HEK293 (cell line): ENCODE measurements around the gene MYO5C.

Source experiments
- CTCF ChIA-PET: fragments of 350-600 bp; formaldehyde crosslinking; extraction: SDS; loops from one replicate; lab custom pipeline; 2021; ENCODE audit warnings: antibody characterized with exemption; lab: Yijun Ruan, JAX
- POLR2A ChIA-PET: fragments of 300-600 bp; formaldehyde crosslinking; extraction: SDS; loops from one replicate; lab custom pipeline; 2020; ENCODE audit warnings: antibody characterized with exemption, inconsistent platforms; lab: Yijun Ruan, JAX
- H3K27ac ChIP-seq: fragments of 200-500 bp; sonication (Bioruptor generic); 2 replicates; pipeline ENCODE4 v1.5.1; 2014; ENCODE audit warnings: low read depth, low read length, control low read depth, inconsistent platforms; ENCODE audit errors: extremely low read depth
- H3K36me3 ChIP-seq, 2 experiments: fragments of 200-500 bp in 1 of 2; sonication (Bioruptor generic) in 1 of 2; 1 replicate in 1 of 2; 2 replicates in 1 of 2; pipeline ENCODE4 v1.5.1; 2014 to 2017; ENCODE audit warnings: inconsistent platforms in 2 of 2, low read length in 2 of 2; ENCODE audit not compliant: control insufficient read depth in 2 of 2, insufficient read depth in 1 of 2
- H3K4me1 ChIP-seq: fragments of 200-500 bp; sonication (Bioruptor generic); 2 replicates; pipeline ENCODE4 v1.5.1; 2014; ENCODE audit warnings: mild to moderate bottlenecking, low read length, inconsistent platforms; ENCODE audit not compliant: control insufficient read depth, insufficient read depth
- H3K4me3 ChIP-seq: 2 replicates; pipeline ENCODE4 v1.5.1; 2011; ENCODE audit warnings: low read depth, mild to moderate bottlenecking, control low read depth, low read length, moderate library complexity
- H3K9me3 ChIP-seq: fragments of 200-500 bp; sonication (Bioruptor generic); 2 replicates; pipeline ENCODE4 v1.5.1; 2014; ENCODE audit warnings: low read depth, low read length, inconsistent platforms; ENCODE audit not compliant: control insufficient read depth, insufficient read depth
- SCRT1 ChIP-seq: fragments of 450-650 bp; formaldehyde crosslinking; IDR thresholded peaks from 2 replicates; pipeline ENCODE4 v1.5.1; 2016; ENCODE audit warnings: missing biosample characterization, missing genetic modification characterization, borderline replicate concordance
- SP2 ChIP-seq: fragments of 450-650 bp; formaldehyde crosslinking; IDR thresholded peaks from 2 replicates; pipeline ENCODE4 v1.5.1; 2016; ENCODE audit warnings: missing biosample characterization, missing genetic modification characterization
- ZBTB48 ChIP-seq: fragments of 450-650 bp; formaldehyde crosslinking; IDR thresholded peaks from 2 replicates; pipeline ENCODE4 v1.5.1; 2016; ENCODE audit warnings: missing biosample characterization, missing genetic modification characterization
- ZNF10 ChIP-seq: fragments of 450-650 bp; formaldehyde crosslinking; IDR thresholded peaks from 2 replicates; pipeline ENCODE4 v1.5.1; 2017; ENCODE audit warnings: missing biosample characterization, missing genetic modification characterization
- ZNF169 ChIP-seq: fragments of 450-650 bp; formaldehyde crosslinking; IDR thresholded peaks from 2 replicates; pipeline ENCODE4 v1.5.1; 2016; ENCODE audit warnings: missing biosample characterization, missing genetic modification characterization
- ZNF184 ChIP-seq: fragments of 450-650 bp; IDR thresholded peaks from 2 replicates; pipeline ENCODE4 v1.5.1; 2018; ENCODE audit warnings: missing biosample characterization, mild to moderate bottlenecking, missing genetic modification characterization
- ZNF223 ChIP-seq: fragments of 450-650 bp; formaldehyde crosslinking; IDR thresholded peaks from 2 replicates; pipeline ENCODE4 v1.5.1; 2016; ENCODE audit warnings: missing biosample characterization, missing genetic modification characterization
- ZNF404 ChIP-seq: fragments of 450-650 bp; formaldehyde crosslinking; IDR thresholded peaks from 2 replicates; pipeline ENCODE4 v1.5.1; 2017; ENCODE audit warnings: missing biosample characterization, missing genetic modification characterization
- ZNF426 ChIP-seq: fragments of 450-650 bp; formaldehyde crosslinking; IDR thresholded peaks from 2 replicates; pipeline ENCODE4 v1.5.1; 2017; ENCODE audit warnings: missing biosample characterization, missing genetic modification characterization, mild to moderate bottlenecking, inconsistent platforms, moderate library complexity
- ZNF510 ChIP-seq: fragments of 450-650 bp; formaldehyde crosslinking; IDR thresholded peaks from 2 replicates; pipeline ENCODE4 v1.5.1; 2018; ENCODE audit warnings: mild to moderate bottlenecking, missing genetic modification characterization, missing biosample characterization; ENCODE audit not compliant: insufficient replicate concordance
- ZNF548 ChIP-seq: fragments of 450-650 bp; formaldehyde crosslinking; IDR thresholded peaks from 2 replicates; pipeline ENCODE4 v1.5.1; 2016; ENCODE audit warnings: missing biosample characterization, missing genetic modification characterization
- ZNF549 ChIP-seq: fragments of 450-650 bp; IDR thresholded peaks from 2 replicates; pipeline ENCODE4 v1.5.1; 2018; ENCODE audit warnings: missing biosample characterization, missing genetic modification characterization, mild to moderate bottlenecking, inconsistent platforms, moderate library complexity
- ZNF561 ChIP-seq: fragments of 450-650 bp; IDR thresholded peaks from 2 replicates; pipeline ENCODE4 v1.5.1; 2018; ENCODE audit warnings: missing biosample characterization, missing genetic modification characterization, borderline replicate concordance
- ZNF600 ChIP-seq: fragments of 450-650 bp; formaldehyde crosslinking; IDR thresholded peaks from 2 replicates; pipeline ENCODE4 v1.5.1; 2016; ENCODE audit warnings: missing biosample characterization, missing genetic modification characterization
- ZNF623 ChIP-seq: fragments of 450-650 bp; formaldehyde crosslinking; IDR thresholded peaks from 2 replicates; pipeline ENCODE4 v1.5.1; 2016; ENCODE audit warnings: missing biosample characterization, missing genetic modification characterization
- ZNF707 ChIP-seq: fragments of 450-650 bp; formaldehyde crosslinking; IDR thresholded peaks from 2 replicates; pipeline ENCODE4 v1.5.1; 2016; ENCODE audit warnings: missing biosample characterization, missing genetic modification characterization
- ZSCAN16 ChIP-seq: fragments of 450-650 bp; formaldehyde crosslinking; IDR thresholded peaks from 2 replicates; pipeline ENCODE4 v1.5.1; 2016; ENCODE audit warnings: missing biosample characterization, missing genetic modification characterization
- TF ChIP-seq, protein P1 (sequence below): fragments of 450-650 bp; formaldehyde crosslinking; IDR thresholded peaks from 2 replicates; pipeline ENCODE4 v1.5.1; 2016; ENCODE audit warnings: missing biosample characterization, missing genetic modification characterization
- TF ChIP-seq, protein P2 (sequence below): fragments of 450-650 bp; formaldehyde crosslinking; IDR thresholded peaks from 2 replicates; pipeline ENCODE4 v1.5.1; 2016; ENCODE audit warnings: missing biosample characterization, missing genetic modification characterization
- TF ChIP-seq, protein P3 (sequence below): fragments of 450-650 bp; formaldehyde crosslinking; IDR thresholded peaks from 2 replicates; pipeline ENCODE4 v1.5.1; 2016; ENCODE audit warnings: missing biosample characterization, missing genetic modification characterization
- TF ChIP-seq, protein P4 (sequence below): sonication (generic); formaldehyde crosslinking; IDR thresholded peaks from 2 replicates; pipeline ENCODE4 v1.8.1; 2022; ENCODE audit warnings: mild to moderate bottlenecking, moderate library complexity, missing genetic modification reagents
- TF ChIP-seq, protein P5 (sequence below): fragments of 450-650 bp; formaldehyde crosslinking; IDR thresholded peaks from 2 replicates; pipeline ENCODE4 v1.5.1; 2016; ENCODE audit warnings: missing biosample characterization, missing genetic modification characterization

MYO5C gene

DNA sequence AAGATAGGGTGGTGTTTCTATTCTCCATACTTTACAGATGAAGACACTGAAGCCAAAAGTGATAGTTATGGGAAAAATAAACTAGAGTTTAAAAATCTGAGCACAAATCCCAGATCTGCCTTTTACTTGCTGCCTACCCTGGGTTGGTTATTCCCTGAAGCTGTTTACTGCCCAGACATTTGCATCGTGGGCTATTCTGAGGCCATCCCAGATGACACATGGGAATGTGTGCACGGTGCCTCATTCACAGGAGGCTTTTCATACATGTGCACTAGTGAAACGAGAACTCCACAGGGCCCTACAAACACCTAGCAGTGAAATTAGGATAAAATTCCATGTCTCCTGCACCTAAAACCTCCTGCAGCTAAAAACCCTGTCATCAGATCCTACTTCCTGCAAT lies 17.5 kb downstream of the MYO5C start (continued):
- TF ChIP-seq, protein P1, sequence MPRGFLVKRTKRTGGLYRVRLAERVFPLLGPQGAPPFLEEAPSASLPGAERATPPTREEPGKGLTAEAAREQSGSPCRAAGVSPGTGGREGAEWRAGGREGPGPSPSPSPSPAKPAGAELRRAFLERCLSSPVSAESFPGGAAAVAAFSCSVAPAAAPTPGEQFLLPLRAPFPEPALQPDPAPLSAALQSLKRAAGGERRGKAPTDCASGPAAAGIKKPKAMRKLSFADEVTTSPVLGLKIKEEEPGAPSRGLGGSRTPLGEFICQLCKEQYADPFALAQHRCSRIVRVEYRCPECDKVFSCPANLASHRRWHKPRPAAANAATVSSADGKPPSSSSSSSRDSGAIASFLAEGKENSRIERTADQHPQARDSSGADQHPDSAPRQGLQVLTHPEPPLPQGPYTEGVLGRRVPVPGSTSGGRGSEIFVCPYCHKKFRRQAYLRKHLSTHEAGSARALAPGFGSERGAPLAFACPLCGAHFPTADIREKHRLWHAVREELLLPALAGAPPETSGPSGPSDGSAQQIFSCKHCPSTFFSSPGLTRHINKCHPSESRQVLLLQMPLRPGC (tag by site-specific recombination), result no peak
- TF ChIP-seq, protein P2, sequence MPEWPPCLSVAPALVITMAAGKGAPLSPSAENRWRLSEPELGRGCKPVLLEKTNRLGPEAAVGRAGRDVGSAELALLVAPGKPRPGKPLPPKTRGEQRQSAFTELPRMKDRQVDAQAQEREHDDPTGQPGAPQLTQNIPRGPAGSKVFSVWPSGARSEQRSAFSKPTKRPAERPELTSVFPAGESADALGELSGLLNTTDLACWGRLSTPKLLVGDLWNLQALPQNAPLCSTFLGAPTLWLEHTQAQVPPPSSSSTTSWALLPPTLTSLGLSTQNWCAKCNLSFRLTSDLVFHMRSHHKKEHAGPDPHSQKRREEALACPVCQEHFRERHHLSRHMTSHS (tag by site-specific recombination), result no peak
- TF ChIP-seq ZNF184 (tag by site-specific recombination) (no peak), ZNF510 (tag by site-specific recombination) (no peak), ZNF549 (tag by site-specific recombination) (no peak), ZNF223 (tag by site-specific recombination) (no peak)
- TF ChIP-seq, all 188 proteins: peak for 0

DNA sequence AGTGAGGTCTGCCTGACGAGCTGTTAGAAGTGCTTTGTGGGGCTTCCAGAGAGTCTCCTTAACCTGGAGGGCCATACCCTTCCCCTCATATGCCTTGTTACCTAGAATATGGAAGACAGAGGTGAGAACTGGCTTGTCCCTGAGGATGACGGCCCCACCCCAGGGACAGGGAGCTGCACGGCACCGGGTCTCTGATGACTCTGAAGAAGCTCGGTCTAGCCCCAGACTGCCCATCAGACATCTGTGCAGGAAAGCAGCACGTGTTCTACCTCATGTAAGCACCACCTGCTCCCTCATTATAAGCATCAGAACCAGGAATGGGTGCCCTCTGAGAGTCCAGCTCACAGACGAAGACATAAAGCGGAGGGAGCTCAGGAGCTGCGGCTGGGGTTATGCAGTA lies 18.0 kb downstream of the MYO5C start:
- CTCF ChIA-PET, result interaction anchor here (0.6 kb wide), 1 partner anchor 10 kb away, joined by 3 read pairs; no protein-coding TSS in a partner anchor
- POLR2A ChIA-PET, result no interaction called here
- peaks cover 4 to 81% of the 10 kb centered on the region in 2 experiments; a peak in 2 of 3 replicates for H3K36me3 ChIP-seq
- no peak overlapping the region for H3K27ac ChIP-seq
- H3K4me1 ChIP-seq, result no peaks in the 10 kb centered on the region
- TF ChIP-seq, protein P3, sequence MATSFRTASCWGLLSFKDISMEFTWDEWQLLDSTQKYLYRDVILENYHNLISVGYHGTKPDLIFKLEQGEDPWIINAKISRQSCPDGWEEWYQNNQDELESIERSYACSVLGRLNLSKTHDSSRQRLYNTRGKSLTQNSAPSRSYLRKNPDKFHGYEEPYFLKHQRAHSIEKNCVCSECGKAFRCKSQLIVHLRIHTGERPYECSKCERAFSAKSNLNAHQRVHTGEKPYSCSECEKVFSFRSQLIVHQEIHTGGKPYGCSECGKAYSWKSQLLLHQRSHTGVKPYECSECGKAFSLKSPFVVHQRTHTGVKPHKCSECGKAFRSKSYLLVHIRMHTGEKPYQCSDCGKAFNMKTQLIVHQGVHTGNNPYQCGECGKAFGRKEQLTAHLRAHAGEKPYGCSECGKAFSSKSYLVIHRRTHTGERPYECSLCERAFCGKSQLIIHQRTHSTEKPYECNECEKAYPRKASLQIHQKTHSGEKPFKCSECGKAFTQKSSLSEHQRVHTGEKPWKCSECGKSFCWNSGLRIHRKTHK, result no peak
- TF ChIP-seq ZNF10 (tag by site-specific recombination) (no peak), ZNF561 (no peak), ZNF707 (tag by site-specific recombination) (no peak), ZNF426 (tag by site-specific recombination) (no peak), SP2 (tag by site-specific recombination) (no peak), ZNF404 (tag by site-specific recombination) (no peak), ZNF548 (no peak), ZNF600 (no peak), ZNF623 (tag by site-specific recombination) (no peak), ZBTB48 (tag by site-specific recombination) (no peak), ZNF169 (tag by site-specific recombination) (no peak), ZSCAN16 (tag by site-specific recombination) (no peak), SCRT1 (tag by site-specific recombination) (no peak)
- TF ChIP-seq, protein P4, sequence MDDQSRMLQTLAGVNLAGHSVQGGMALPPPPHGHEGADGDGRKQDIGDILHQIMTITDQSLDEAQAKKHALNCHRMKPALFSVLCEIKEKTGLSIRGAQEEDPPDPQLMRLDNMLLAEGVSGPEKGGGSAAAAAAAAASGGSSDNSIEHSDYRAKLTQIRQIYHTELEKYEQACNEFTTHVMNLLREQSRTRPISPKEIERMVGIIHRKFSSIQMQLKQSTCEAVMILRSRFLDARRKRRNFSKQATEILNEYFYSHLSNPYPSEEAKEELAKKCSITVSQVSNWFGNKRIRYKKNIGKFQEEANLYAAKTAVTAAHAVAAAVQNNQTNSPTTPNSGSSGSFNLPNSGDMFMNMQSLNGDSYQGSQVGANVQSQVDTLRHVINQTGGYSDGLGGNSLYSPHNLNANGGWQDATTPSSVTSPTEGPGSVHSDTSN (CRISPR knock-in tag), result no peak
- TF ChIP-seq, protein P5, sequence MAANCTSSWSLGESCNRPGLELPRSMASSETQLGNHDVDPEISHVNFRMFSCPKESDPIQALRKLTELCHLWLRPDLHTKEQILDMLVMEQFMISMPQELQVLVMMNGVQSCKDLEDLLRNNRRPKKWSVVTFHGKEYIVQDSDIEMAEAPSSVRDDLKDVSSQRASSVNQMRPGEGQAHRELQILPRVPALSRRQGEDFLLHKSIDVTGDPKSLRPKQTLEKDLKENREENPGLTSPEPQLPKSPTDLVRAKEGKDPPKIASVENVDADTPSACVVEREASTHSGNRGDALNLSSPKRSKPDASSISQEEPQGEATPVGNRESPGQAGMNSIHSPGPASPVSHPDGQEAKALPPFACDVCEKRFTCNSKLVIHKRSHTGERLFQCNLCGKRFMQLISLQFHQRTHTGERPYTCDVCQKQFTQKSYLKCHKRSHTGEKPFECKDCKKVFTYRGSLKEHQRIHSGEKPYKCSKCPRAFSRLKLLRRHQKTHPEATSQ (tag by site-specific recombination), result no peak
- TF ChIP-seq, protein P2 (tag by site-specific recombination), result no peak
- H3K4me3 ChIP-seq, result no peak overlapping the region
- H3K9me3 ChIP-seq, result no peaks in the 10 kb centered on the region
